HFFc6 (cell line): Measurements from ENCODE around the gene TENM4. TPM values are rescaled to one million over a fixed set of nuclear protein-coding genes. Genes with fewer than 3 reads are reported as not detected.
"Not testable (repeated sequence)": the region's sequence is repeated elsewhere in the genome, so short reads cannot be mapped to it uniquely, and the experiment has no call there.

Source experiments
- DNase-seq: peaks from one replicate; pipeline ENCODE4 v3.0.0-alpha.2; 2018
- H3K27ac Mint-ChIP-seq: 2 replicates; pipeline ENCODE4 v1.8.0; 2020; ENCODE audit warnings: mild to moderate bottlenecking, mixed read lengths
- H3K27me3 Mint-ChIP-seq: 2 replicates; pipeline ENCODE4 v1.8.0; 2021; ENCODE audit warnings: mild to moderate bottlenecking, moderate library complexity, mixed read lengths; ENCODE audit not compliant: insufficient read depth
- H3K36me3 Mint-ChIP-seq: 2 replicates; pipeline ENCODE4 v1.8.0; 2021; ENCODE audit warnings: low read depth, mixed read lengths
- H3K4me1 Mint-ChIP-seq: 2 replicates; pipeline ENCODE4 v1.8.0; 2020; ENCODE audit warnings: low read depth, mixed read lengths
- H3K4me3 Mint-ChIP-seq: 2 replicates; pipeline ENCODE4 v1.8.0; 2020; ENCODE audit warnings: mild to moderate bottlenecking, moderate library complexity, mixed read lengths
- H3K9me3 Mint-ChIP-seq: 2 replicates; pipeline ENCODE4 v1.8.0; 2020; ENCODE audit warnings: mild to moderate bottlenecking, mixed read lengths
- CTCF ChIP-seq: fragments of 200-600 bp; sonication (generic); IDR thresholded peaks from 2 replicates; pipeline ENCODE4 v1.5.0; 2021; ENCODE audit warnings: antibody characterized with exemption, mild to moderate bottlenecking
- total RNA-seq, 6 experiments: library from RNA; stranded (reverse); fragmentation: NEBNext Ultra II Directional; extraction: Animal tissue kit (Norgen Biotek cat#: 25700); gene quantifications; 2 replicates in 1 of 6; 3 replicates in 5 of 6; pipeline ENCODE4 v1.2.3, GENCODE V29; 2021

The TENM4 gene
- total RNA-seq, 6 experiments from 2014 or later: 20.9 to 45.5 (median 26.5) TPM

- Mint-ChIP-seq H3K36me3 (peaks cover 4% of the 10 kb centered on the region; the same call in 1 of the 2 replicates), H3K9me3 (peaks cover 13% of the 10 kb centered on the region), H3K4me1 (peaks cover 32% of the 10 kb centered on the region), H3K27ac (no peak overlapping the region), H3K27me3 (peaks cover 5% of the 10 kb centered on the region), H3K4me3 (no peak overlapping the region; the same call in 1 of the 2 replicates)
- DNase-seq: no peak
- no peak for TF ChIP-seq CTCF
Observed at GRCh38 chr11:78642979-78643675, 797.7 kb downstream of the TENM4 start.

DNA sequence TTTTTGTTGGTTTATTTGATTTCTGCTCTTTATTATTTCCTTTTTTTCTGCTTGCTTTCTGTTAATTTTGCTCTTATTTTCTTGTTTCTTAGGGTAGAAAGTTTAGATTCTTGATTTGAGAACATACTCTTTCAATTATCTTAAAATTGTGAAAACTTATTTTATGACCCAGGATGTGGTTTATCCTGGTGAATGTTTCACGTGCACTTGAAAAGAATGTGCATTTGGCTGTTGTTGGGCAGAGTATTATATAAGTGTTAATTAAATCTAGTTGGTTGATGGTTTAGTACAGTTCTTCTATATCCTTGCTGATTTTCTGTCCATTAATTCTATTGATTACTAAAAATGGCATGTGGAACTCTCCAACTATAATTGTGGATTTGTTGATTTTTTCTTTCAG is 799.3 kb downstream of the TENM4 start:
- Mint-ChIP-seq H3K36me3 (peaks cover 5% of the 10 kb centered on the region; the same call in 1 of the 2 replicates), H3K9me3 (peaks cover 15% of the 10 kb centered on the region), H3K4me3 (no peak overlapping the region), H3K27ac (no peak overlapping the region), H3K27me3 (peaks cover 5% of the 10 kb centered on the region), H3K4me1 (peaks cover 30% of the 10 kb centered on the region)
- TF ChIP-seq CTCF: no peak
- DNase-seq: no peak

- peaks cover 24% of the 10 kb centered on the region for H3K9me3 Mint-ChIP-seq
- DNase-seq: no peak
- H3K4me1 Mint-ChIP-seq: peaks cover 16% of the 10 kb centered on the region
- H3K27ac Mint-ChIP-seq: no peak overlapping the region
- no peak for TF ChIP-seq CTCF
- H3K27me3 Mint-ChIP-seq: peaks cover 18% of the 10 kb centered on the region
- peaks cover 12% of the 10 kb centered on the region for H3K36me3 Mint-ChIP-seq
- no peak overlapping the region for H3K4me3 Mint-ChIP-seq
Observed at GRCh38 chr11:78638704-78639380, 802.0 kb downstream of the TENM4 start.

DNA sequence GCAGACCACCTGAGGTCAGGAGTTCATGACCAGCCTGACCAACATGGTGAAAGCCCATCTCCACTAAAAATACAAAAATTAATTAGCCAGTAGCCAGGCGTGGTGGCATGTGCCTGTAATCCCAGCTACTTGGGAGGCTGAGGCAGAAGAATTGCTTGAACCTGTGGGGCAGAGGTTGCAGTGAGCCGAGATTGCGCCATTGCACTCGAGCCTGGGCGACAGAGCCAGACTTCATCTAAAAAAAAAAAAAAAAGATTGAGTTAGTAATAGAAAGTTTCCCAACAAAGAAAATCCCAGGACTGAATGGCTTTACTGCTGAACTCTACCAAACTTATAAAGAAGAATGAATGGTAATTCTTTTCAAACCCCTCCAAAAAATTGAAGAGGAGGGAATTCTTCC is 803.3 kb downstream of the TENM4 start:
- not testable (repeated sequence) for H3K4me1 Mint-ChIP-seq, DNase-seq, H3K4me3 Mint-ChIP-seq, H3K27ac Mint-ChIP-seq
- Mint-ChIP-seq H3K27me3 (peaks cover 23% of the 10 kb centered on the region), H3K36me3 (peaks cover 14% of the 10 kb centered on the region), H3K9me3 (peaks cover 25% of the 10 kb centered on the region)

- peaks cover 14% of the 10 kb centered on the region for H3K36me3 Mint-ChIP-seq
- no peak overlapping the region for H3K4me3 Mint-ChIP-seq
- peaks cover 23% of the 10 kb centered on the region for H3K27me3 Mint-ChIP-seq
- no peak overlapping the region for H3K27ac Mint-ChIP-seq
- H3K4me1 Mint-ChIP-seq: no peaks in the 10 kb centered on the region
- DNase-seq: no peak
- no peak for TF ChIP-seq CTCF
- H3K9me3 Mint-ChIP-seq: peaks cover 26% of the 10 kb centered on the region
Observed at GRCh38 chr11:78635814-78636506, 804.9 kb downstream of the TENM4 start.
